PFSK-1 (cell line): ENCODE data around the gene HSD17B12.
A peak's percentile ranks its signal among the peaks of the same experiment; 100 is the strongest.

ENCODE experiments used
- FOXP2 ChIP-seq: optimal IDR thresholded peaks from 2 replicates; pipeline ENCODE3; 2011; ENCODE audit warnings: borderline replicate concordance, control low read depth, inconsistent platforms; ENCODE audit not compliant: insufficient read depth; ENCODE audit errors: extremely low read length, extremely low read depth
- POLR2AphosphoS5 ChIP-seq: IDR thresholded peaks from 2 replicates; pipeline ENCODE4 v1.6.1; 2012; ENCODE audit warnings: low read depth, mild to moderate bottlenecking, control low read depth, low read length, moderate library complexity
- REST ChIP-seq, 2 experiments: IDR thresholded peaks; 2 replicates each; pipeline versions ENCODE4 v1.6.1 to v1.8.0; 2011 to 2012; ENCODE audit warnings: low read depth in 2 of 2, low read length in 2 of 2, control low read depth in 1 of 2, inconsistent platforms in 1 of 2, mild to moderate bottlenecking in 1 of 2, moderate library complexity in 1 of 2; ENCODE audit not compliant: insufficient read depth in 1 of 2
- SIN3A ChIP-seq: IDR thresholded peaks from 2 replicates; pipeline ENCODE4 v1.6.1; 2012; ENCODE audit warnings: mild to moderate bottlenecking, low read length, moderate library complexity, borderline replicate concordance; ENCODE audit not compliant: insufficient read depth
- TAF1 ChIP-seq: IDR thresholded peaks from 2 replicates; pipeline ENCODE4 v1.6.1; 2012; ENCODE audit warnings: low read length, control low read depth, borderline replicate concordance; ENCODE audit not compliant: insufficient read depth

Gene HSD17B12

DNA sequence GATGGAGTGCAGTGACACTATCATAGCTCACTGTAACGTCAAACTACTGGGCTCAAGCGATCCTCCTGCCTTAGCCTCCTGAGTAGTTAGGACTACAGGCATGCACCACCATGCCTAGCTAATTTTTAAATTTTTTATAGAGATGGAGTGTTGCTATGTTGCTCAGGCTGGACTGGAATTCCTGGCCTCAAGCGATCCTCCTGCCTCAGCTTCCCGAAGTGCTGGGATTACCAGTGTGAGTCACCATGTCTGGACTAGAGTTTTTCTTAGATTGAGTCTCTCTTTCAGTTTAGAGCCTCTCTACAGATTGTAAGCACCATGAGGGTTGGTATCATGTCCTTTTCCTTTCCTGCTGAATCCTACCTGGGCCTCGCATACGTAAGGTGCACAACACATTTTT lies 142.8 kb downstream of the HSD17B12 start:
- TF ChIP-seq POLR2AphosphoS5 (no peak), FOXP2 (no peak), REST (IDR thresholded peaks at IDR 0.05; ENCODE audit: insufficient read depth in 1 of 2, low read depth in 2 of 2, low read length in 2 of 2) (no peak), TAF1 (no peak), SIN3A (no peak)

- TF ChIP-seq POLR2AphosphoS5 (no peak), TAF1 (no peak), REST (IDR thresholded peaks at IDR 0.05; ENCODE audit: insufficient read depth in 1 of 2, low read depth in 2 of 2, low read length in 2 of 2) (no peak), FOXP2 (no peak)
These were observed 143.3 kb downstream of the HSD17B12 start for GRCh38 chr11:43823851-43824250.

- TF ChIP-seq TAF1 (no peak), REST (IDR thresholded peaks at IDR 0.05; ENCODE audit: insufficient read depth in 1 of 2, low read depth in 2 of 2, low read length in 2 of 2) (no peak), SIN3A (no peak), POLR2AphosphoS5 (no peak), FOXP2 (no peak)
These were observed 144.8 kb downstream of the HSD17B12 start for GRCh38 chr11:43825217-43825816.

DNA sequence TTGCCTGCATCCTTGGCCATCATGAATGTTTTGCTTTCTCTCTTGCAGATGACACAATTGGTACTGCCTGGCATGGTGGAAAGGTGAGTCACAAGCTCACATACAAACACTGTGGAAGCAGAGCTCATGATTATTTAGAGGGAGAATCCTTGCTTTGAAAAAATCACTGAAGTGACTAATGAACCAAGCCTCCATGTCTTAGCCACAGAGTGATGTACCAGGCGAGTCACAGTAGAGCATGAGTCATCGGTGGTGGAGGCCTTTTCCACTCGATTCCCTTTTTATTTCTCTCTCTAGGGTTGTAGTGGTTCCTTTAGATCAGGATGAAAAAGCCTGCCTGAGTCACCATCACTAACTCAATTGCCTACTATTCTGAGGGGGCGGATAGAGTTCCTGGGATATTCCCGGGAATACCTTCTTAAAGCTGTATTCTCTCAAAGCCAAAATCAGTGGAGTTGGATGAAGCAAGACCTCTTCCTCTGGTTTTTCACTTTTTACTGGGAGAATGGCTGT lies 150.4 kb downstream of the HSD17B12 start:
- TF ChIP-seq POLR2AphosphoS5 = no peak
- peak; percentile 51; the same call in 1 of the 2 replicates for TF ChIP-seq SIN3A

GRCh38 chr11:43832536-43832935 lies 152.0 kb downstream of the HSD17B12 start:
- no peak for TF ChIP-seq FOXP2
- no peak for TF ChIP-seq REST (IDR thresholded peaks at IDR 0.05; ENCODE audit: insufficient read depth in 1 of 2, low read depth in 2 of 2, low read length in 2 of 2)
- no peak for TF ChIP-seq POLR2AphosphoS5
- TF ChIP-seq TAF1 = no peak
- TF ChIP-seq SIN3A = no peak

- TF ChIP-seq REST (IDR thresholded peaks at IDR 0.05; ENCODE audit: insufficient read depth in 1 of 2, low read depth in 2 of 2, low read length in 2 of 2) (no peak), POLR2AphosphoS5 (no peak), FOXP2 (no peak), SIN3A (no peak), TAF1 (no peak)
These were observed 153.1 kb downstream of the HSD17B12 start for GRCh38 chr11:43833657-43834073.
